Activated naive CD8-positive, alpha-beta T cell treated with anti-CD3 and anti-CD28 coated beads, Interleukin-2, amount 50 U/mL, for 24 hours (primary cell): ENCODE data around the gene RTCA.
"Not testable (repeated sequence)": the region's sequence is repeated elsewhere in the genome, so short reads cannot be mapped to it uniquely, and the experiment has no call there.

Experiments
- ATAC-seq: fragments of 150-1000 bp; cut with Tn5 transposase; one replicate; pipeline ENCODE4 v1.10.0; 2021
- DNase-seq: peaks from one replicate; pipeline ENCODE4 v3.0.0; 2021
- H3K27ac Mint-ChIP-seq: one replicate; pipeline ENCODE4 v1.8.0; 2021; ENCODE audit warnings: mild to moderate bottlenecking, mixed read lengths
- H3K27me3 Mint-ChIP-seq: one replicate; pipeline ENCODE4 v1.8.0; 2021; ENCODE audit warnings: mixed read lengths
- H3K36me3 Mint-ChIP-seq: one replicate; pipeline ENCODE4 v1.8.0; 2021; ENCODE audit warnings: low read depth, mixed read lengths
- H3K4me1 Mint-ChIP-seq: one replicate; pipeline ENCODE4 v1.8.0; 2021; ENCODE audit warnings: mixed read lengths
- H3K4me3 Mint-ChIP-seq: one replicate; pipeline ENCODE4 v1.8.0; 2021; ENCODE audit warnings: mild to moderate bottlenecking, moderate library complexity, mixed read lengths
- H3K9me3 Mint-ChIP-seq: one replicate; pipeline ENCODE4 v1.8.0; 2021; ENCODE audit warnings: mixed read lengths

Gene RTCA

GRCh38 chr1:100332331-100332730 lies 66.3 kb downstream of the RTCA start:
- H3K27me3 Mint-ChIP-seq: no peaks in the 10 kb centered on the region
- H3K4me3 Mint-ChIP-seq: no peak overlapping the region
- H3K9me3 Mint-ChIP-seq: no peaks in the 10 kb centered on the region
- no peak overlapping the region for H3K27ac Mint-ChIP-seq
- ATAC-seq (no peak), DNase-seq (no peak)
- H3K36me3 Mint-ChIP-seq: no peaks in the 10 kb centered on the region
- no peaks in the 10 kb centered on the region for H3K4me1 Mint-ChIP-seq

GRCh38 chr1:100335436-100335835 lies 69.4 kb downstream of the RTCA start:
- no peak overlapping the region for H3K4me3 Mint-ChIP-seq
- no peak overlapping the region for H3K27ac Mint-ChIP-seq
- no peak for ATAC-seq
- no peaks in the 10 kb centered on the region for H3K9me3 Mint-ChIP-seq
- no peak for DNase-seq
- no peaks in the 10 kb centered on the region for H3K4me1 Mint-ChIP-seq
- H3K27me3 Mint-ChIP-seq: no peaks in the 10 kb centered on the region
- H3K36me3 Mint-ChIP-seq: no peaks in the 10 kb centered on the region

GRCh38 chr1:100337878-100338277 lies 71.9 kb downstream of the RTCA start:
- H3K36me3 Mint-ChIP-seq, H3K4me3 Mint-ChIP-seq, H3K27ac Mint-ChIP-seq, H3K4me1 Mint-ChIP-seq, DNase-seq, H3K27me3 Mint-ChIP-seq, H3K9me3 Mint-ChIP-seq, ATAC-seq: not testable (repeated sequence)

GRCh38 chr1:100339735-100340134 lies 73.7 kb downstream of the RTCA start:
- H3K36me3 Mint-ChIP-seq, H3K9me3 Mint-ChIP-seq, H3K27me3 Mint-ChIP-seq, H3K4me3 Mint-ChIP-seq, ATAC-seq, H3K27ac Mint-ChIP-seq, DNase-seq, H3K4me1 Mint-ChIP-seq: not testable (repeated sequence)

GRCh38 chr1:100340494-100340893 lies 74.5 kb downstream of the RTCA start:
- no peak overlapping the region for H3K4me3 Mint-ChIP-seq
- DNase-seq: no peak
- H3K4me1 Mint-ChIP-seq: no peaks in the 10 kb centered on the region
- no peaks in the 10 kb centered on the region for H3K27me3 Mint-ChIP-seq
- no peak for ATAC-seq
- H3K36me3 Mint-ChIP-seq: no peaks in the 10 kb centered on the region
- no peak overlapping the region for H3K27ac Mint-ChIP-seq
- no peaks in the 10 kb centered on the region for H3K9me3 Mint-ChIP-seq

- no peak overlapping the region for H3K27ac Mint-ChIP-seq
- H3K4me3 Mint-ChIP-seq: no peak overlapping the region
Observed at GRCh38 chr1:100342348-100342747, 76.3 kb downstream of the RTCA start.

More at GRCh38 chr1:100342348-100342747, 76.3 kb downstream of the RTCA start:
- H3K36me3 Mint-ChIP-seq: no peaks in the 10 kb centered on the region
- H3K4me1 Mint-ChIP-seq: no peaks in the 10 kb centered on the region
- DNase-seq: no peak
- ATAC-seq: no peak
- no peaks in the 10 kb centered on the region for H3K27me3 Mint-ChIP-seq
- H3K9me3 Mint-ChIP-seq: no peaks in the 10 kb centered on the region
